Uterus (tissue), 4 donors: ENCODE measurements around the gene PSAP. TPM values are rescaled to one million over a fixed set of nuclear protein-coding genes. Genes with fewer than 3 reads are reported as not detected.

Experiments used
- DNase-seq, 2 donors: peaks; one replicate each; pipeline ENCODE4 v3.0.0-alpha.2; 2019 to 2020
- H3K27ac ChIP-seq, 2 donors: fragments of 200-600 bp; sonication (generic); 1 replicate in 1 of 2; 2 replicates in 1 of 2; pipeline ENCODE4 v1.5.1; 2016 to 2018
- H3K27me3 ChIP-seq, 2 donors: fragments of 200-600 bp; sonication (generic); one replicate each; pipeline ENCODE4 v1.5.1; 2018 to 2019; ENCODE audit warnings: control low read depth in 1 of 2
- H3K36me3 ChIP-seq, 2 donors: fragments of 200-600 bp; sonication (generic); one replicate each; pipeline ENCODE4 v1.5.1; 2019; ENCODE audit warnings: control low read depth in 1 of 2
- H3K4me1 ChIP-seq, 2 donors: fragments of 200-600 bp; sonication (generic); one replicate each; pipeline ENCODE4 v1.5.1; 2018 to 2019; ENCODE audit warnings: control low read depth in 1 of 2
- H3K4me3 ChIP-seq, 2 donors: fragments of 200-600 bp; sonication (generic); 1 replicate in 1 of 2; 2 replicates in 1 of 2; pipeline ENCODE4 v1.5.1; 2018 to 2019; ENCODE audit warnings: mild to moderate bottlenecking in 1 of 2
- H3K9me3 ChIP-seq, 2 donors: fragments of 200-600 bp; sonication (generic); one replicate each; pipeline ENCODE4 v1.5.1; 2019; ENCODE audit warnings: control low read depth in 1 of 2
- POLR2A ChIP-seq, 2 donors: fragments of 450-650 bp; IDR thresholded peaks; one replicate each; pipeline ENCODE4 v1.6.1; 2016; ENCODE audit warnings: antibody characterized with exemption in 2 of 2, mild to moderate bottlenecking in 1 of 2, moderate library complexity in 1 of 2
- intact Hi-C: fragments of 100-400 bp; cut with DNase I; formaldehyde crosslinking; loops from one replicate; pipeline ENCODE4 v1.15.1; 2023; ENCODE audit warnings: low total_unique reads
- total RNA-seq, 4 donors: library from RNA; depleted of rRNA in 3 of 4; stranded (reverse); fragments of >200 nt in 3 of 4; gene quantifications; one replicate each; pipeline versions ENCODE4 v1.1.0 to v1.2.4, GENCODE V29; 2014 to 2023
- TF ChIP-seq, protein P1 (sequence below), 4 experiments: fragments of 200-600 bp in 2 of 4; fragments of 450-650 bp in 2 of 4; sonication (generic) in 2 of 4; IDR thresholded peaks; one replicate each; pipeline ENCODE4 v1.5.1; 2016 to 2019; ENCODE audit warnings: antibody characterized with exemption in 4 of 4, mild to moderate bottlenecking in 2 of 4, moderate library complexity in 1 of 4
- donor health status: DM: yes; HTN: yes; CAD: no.

PSAP gene
- total RNA-seq, 4 donors from 2014 or later, result 603 to 903 (median 759) TPM

DNA sequence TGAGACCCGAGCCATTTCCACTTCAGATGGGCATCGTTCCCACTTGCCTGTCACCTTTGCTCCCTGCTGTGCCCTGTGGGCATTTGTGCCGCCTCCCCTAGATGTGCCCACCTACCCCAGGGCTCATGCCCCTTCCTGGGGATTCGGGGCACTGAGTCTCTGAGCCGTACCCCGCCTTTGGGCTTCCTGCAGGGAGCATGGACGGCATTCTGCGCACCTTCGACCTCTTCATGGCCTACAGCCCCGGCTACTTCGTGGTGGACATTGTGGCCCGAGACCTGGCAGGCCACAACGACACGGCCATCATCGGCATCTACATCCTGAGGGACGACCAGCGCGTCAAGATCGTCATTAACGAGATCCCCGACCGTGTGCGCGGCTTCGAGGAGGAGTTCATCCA, 41.4 kb downstream of the PSAP start:
- no peaks in the 10 kb centered on the region for H3K36me3 ChIP-seq
- no peak for TF ChIP-seq POLR2A (IDR thresholded peaks at IDR 0.05)
- TF ChIP-seq, protein P1, sequence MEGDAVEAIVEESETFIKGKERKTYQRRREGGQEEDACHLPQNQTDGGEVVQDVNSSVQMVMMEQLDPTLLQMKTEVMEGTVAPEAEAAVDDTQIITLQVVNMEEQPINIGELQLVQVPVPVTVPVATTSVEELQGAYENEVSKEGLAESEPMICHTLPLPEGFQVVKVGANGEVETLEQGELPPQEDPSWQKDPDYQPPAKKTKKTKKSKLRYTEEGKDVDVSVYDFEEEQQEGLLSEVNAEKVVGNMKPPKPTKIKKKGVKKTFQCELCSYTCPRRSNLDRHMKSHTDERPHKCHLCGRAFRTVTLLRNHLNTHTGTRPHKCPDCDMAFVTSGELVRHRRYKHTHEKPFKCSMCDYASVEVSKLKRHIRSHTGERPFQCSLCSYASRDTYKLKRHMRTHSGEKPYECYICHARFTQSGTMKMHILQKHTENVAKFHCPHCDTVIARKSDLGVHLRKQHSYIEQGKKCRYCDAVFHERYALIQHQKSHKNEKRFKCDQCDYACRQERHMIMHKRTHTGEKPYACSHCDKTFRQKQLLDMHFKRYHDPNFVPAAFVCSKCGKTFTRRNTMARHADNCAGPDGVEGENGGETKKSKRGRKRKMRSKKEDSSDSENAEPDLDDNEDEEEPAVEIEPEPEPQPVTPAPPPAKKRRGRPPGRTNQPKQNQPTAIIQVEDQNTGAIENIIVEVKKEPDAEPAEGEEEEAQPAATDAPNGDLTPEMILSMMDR (IDR thresholded peaks at IDR 0.05), result no peak
- H3K9me3 ChIP-seq, result no peaks in the 10 kb centered on the region
- DNase-seq, result no peak
- H3K4me3 ChIP-seq, result no peak overlapping the region
- intact Hi-C loops, result loop anchor here (10.0 kb wide), 1 partner anchor 235 kb away; no protein-coding TSS in a partner anchor
- H3K27ac ChIP-seq, result no peak overlapping the region
- H3K4me1 ChIP-seq, result no peaks in the 10 kb centered on the region
- H3K27me3 ChIP-seq, result no peaks in the 10 kb centered on the region

DNA sequence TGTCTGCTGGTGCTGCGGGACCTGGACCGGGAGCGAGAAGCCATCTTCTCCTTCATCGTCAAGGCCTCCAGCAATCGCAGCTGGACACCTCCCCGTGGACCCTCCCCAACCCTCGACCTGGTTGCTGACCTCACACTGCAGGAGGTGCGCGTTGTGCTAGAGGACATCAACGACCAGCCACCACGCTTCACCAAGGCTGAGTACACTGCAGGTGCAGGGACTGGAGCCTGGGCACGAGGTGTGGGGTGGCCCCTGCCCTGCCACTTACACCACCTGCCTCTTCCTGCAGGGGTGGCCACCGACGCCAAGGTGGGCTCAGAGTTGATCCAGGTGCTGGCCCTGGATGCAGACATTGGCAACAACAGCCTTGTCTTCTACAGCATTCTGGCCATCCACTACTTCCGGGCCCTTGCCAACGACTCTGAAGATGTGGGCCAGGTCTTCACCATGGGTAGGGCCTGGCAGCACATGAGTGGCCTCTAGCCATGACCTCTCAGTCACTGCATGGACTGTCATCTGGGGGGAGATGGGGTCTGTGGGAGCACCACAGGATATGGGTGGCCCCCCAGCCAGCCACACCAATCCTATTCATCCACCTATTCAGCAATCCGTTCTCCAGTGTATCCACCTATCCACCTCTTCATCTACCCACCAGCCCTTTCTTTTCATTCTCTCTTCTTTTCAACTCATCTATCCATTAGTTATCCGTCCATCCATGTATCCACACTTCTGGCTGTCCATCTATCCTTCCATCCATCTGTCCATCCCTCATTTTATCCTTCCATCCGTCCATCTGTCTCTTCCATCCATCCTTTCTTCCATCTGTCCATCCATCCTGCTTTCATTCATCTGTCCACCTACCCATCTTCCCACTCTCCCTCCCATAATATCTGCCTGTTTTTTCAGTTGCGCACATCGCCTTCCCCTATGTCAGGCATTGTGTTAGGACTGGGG, 43.2 kb downstream of the PSAP start:
- TF ChIP-seq POLR2A (IDR thresholded peaks at IDR 0.05), result no peak
- TF ChIP-seq, protein P1 (IDR thresholded peaks at IDR 0.05), result no peak
- Histone ChIP-seq H3K9me3 (no peaks in the 10 kb centered on the region), H3K27me3 (no peaks in the 10 kb centered on the region), H3K4me3 (no peak overlapping the region), H3K36me3 (no peaks in the 10 kb centered on the region), H3K4me1 (no peaks in the 10 kb centered on the region), H3K27ac (no peak overlapping the region)
- intact Hi-C loops, result no loop called here
- no peak for DNase-seq

DNA sequence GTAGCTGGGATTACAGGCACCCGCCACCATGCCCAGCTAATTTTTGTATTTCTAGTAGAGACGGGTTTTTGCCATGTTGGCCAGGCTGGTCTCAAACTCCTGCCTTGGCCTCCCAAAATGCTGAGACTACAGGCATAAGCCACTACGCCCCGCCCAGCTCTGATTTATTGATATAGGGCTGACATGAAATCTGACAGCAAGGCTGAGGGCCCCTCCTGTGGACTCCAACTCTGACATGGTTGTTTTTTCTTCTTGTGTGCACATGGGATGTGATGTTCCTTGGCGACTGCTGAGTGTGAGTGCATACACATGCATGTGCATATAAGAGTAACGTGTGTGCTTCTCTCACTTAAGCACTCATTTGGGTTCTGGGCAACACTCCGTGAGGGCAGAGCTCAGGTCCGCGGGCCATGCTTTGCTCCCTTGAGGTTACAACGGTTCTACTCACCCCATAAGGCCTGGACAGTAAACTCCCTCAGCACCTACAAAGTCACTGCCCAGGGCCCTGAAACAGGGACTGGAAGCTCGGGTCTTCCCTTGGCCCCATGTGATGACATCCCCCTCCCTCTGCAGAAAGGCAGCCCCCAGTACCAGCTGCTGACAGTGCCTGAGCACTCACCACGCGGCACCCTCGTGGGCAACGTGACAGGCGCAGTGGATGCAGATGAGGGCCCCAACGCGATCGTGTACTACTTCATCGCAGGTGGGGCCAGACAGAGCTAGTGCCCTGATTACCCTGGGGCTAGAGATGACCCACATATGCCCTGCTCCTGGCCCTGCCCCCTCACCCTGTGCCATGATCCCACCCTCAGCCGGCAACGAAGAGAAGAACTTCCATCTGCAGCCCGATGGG, 44.1 kb downstream of the PSAP start:
- Histone ChIP-seq H3K4me1 (no peaks in the 10 kb centered on the region), H3K9me3 (no peaks in the 10 kb centered on the region), H3K27ac (no peak overlapping the region), H3K36me3 (no peaks in the 10 kb centered on the region), H3K27me3 (no peaks in the 10 kb centered on the region), H3K4me3 (no peak overlapping the region)
- no peak for TF ChIP-seq POLR2A (IDR thresholded peaks at IDR 0.05)
- TF ChIP-seq, protein P1 (IDR thresholded peaks at IDR 0.05), result no peak
- intact Hi-C loops, result no loop called here
- DNase-seq, result no peak

DNA sequence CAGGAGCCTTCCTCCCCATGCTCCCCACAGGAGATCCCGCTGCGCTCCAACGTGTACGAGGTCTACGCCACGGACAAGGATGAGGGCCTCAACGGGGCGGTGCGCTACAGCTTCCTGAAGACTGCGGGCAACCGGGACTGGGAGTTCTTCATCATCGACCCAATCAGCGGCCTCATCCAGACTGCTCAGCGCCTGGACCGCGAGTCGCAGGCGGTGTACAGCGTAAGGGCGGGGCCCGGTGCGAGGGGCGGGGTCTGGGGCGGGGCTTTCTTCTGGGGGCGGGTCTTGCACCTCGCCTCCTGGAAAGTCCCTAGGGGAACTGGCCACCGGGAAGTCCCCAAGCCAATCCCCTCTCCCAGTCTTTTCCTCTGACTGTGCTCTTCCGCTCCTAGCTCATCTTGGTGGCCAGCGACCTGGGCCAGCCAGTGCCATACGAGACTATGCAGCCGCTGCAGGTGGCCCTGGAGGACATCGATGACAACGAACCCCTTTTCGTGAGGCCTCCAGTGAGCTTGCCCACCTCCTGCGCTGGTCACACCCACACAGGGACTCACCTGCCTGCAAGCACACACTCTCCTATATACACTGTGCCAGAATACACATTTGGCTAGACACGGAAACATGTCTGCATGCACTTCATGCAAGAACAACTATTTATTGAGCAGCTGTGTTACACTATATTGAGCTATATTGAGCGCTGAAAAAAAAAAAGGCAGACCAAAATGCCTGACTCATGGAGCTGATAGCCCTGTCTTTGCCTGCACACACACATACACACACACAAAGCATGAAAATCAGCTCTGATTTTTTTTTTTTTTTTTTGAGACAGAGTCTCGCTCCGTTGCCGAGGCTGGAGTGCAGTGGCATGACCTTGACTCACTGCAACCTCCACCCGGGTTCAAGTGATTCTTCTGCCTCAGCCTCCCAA, 45.0 kb downstream of the PSAP start:
- DNase-seq, result no peak
- intact Hi-C loops, result no loop called here

More for the DNA sequence above, 45.0 kb downstream of the PSAP start:
- Histone ChIP-seq H3K4me1 (no peaks in the 10 kb centered on the region), H3K4me3 (no peak overlapping the region), H3K27ac (no peak overlapping the region), H3K9me3 (no peaks in the 10 kb centered on the region), H3K36me3 (no peaks in the 10 kb centered on the region), H3K27me3 (no peaks in the 10 kb centered on the region)
- TF ChIP-seq POLR2A (IDR thresholded peaks at IDR 0.05), result no peak
- TF ChIP-seq, protein P1 (IDR thresholded peaks at IDR 0.05), result no peak
